Neuron (in vitro differentiated cells): ENCODE measurements around the gene SIK2.
"Not testable (repeated sequence)": the region's sequence is repeated elsewhere in the genome, so short reads cannot be mapped to it uniquely, and the experiment has no call there.

Source experiments
- H2AFZ ChIP-seq: one replicate; pipeline ENCODE4 v1.6.1; 2013; ENCODE audit warnings: low read depth, mild to moderate bottlenecking, inconsistent platforms, low read length, moderate library complexity
- H3K27me3 ChIP-seq: one replicate; pipeline ENCODE4 v1.6.1; 2013; ENCODE audit warnings: low read length; ENCODE audit not compliant: insufficient read depth
- H3K36me3 ChIP-seq: one replicate; pipeline ENCODE4 v1.6.1; 2013; ENCODE audit warnings: low read length; ENCODE audit not compliant: insufficient read depth
- H3K4me1 ChIP-seq: one replicate; pipeline ENCODE4 v1.6.1; 2013; ENCODE audit warnings: low read length; ENCODE audit not compliant: insufficient read depth
- H3K4me3 ChIP-seq: 2 replicates; pipeline ENCODE4 v1.5.1; 2013; ENCODE audit warnings: mild to moderate bottlenecking, low read length, moderate library complexity
- H3K9me3 ChIP-seq: one replicate; pipeline ENCODE4 v1.6.1; 2013; ENCODE audit warnings: low read length

The SIK2 gene

DNA sequence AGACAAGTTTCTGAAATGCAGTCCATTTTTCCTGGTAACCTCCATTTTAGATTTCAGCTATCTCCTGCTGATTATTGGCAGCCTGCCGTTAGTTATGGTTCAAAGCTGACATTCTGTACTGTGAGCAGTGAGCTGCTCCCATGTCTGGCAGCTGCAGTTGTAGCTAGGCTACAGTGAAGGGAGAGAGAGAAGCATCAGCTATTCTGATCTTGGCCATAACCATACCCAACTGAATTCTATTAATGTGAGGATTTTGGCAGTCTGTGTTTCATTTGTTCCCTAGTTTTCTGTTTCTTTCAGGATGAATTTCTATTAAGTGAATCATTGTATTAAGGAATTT lies 33.4 kb downstream of the SIK2 start:
- no peaks in the 10 kb centered on the region for H3K27me3 ChIP-seq
- no peak overlapping the region for H3K4me3 ChIP-seq
- H3K9me3 ChIP-seq: no peaks in the 10 kb centered on the region
- H2AFZ ChIP-seq: no peak overlapping the region
- peaks cover 41% of the 10 kb centered on the region for H3K4me1 ChIP-seq
- H3K36me3 ChIP-seq: peaks cover 6% of the 10 kb centered on the region

- Histone ChIP-seq H3K9me3 (no peaks in the 10 kb centered on the region), H3K4me3 (no peak overlapping the region), H3K27me3 (no peaks in the 10 kb centered on the region), H3K4me1 (peaks cover 40% of the 10 kb centered on the region), H2AFZ (no peak overlapping the region), H3K36me3 (peaks cover 6% of the 10 kb centered on the region)
These were observed 35.6 kb downstream of the SIK2 start for GRCh38 chr11:111637885-111638284.

DNA sequence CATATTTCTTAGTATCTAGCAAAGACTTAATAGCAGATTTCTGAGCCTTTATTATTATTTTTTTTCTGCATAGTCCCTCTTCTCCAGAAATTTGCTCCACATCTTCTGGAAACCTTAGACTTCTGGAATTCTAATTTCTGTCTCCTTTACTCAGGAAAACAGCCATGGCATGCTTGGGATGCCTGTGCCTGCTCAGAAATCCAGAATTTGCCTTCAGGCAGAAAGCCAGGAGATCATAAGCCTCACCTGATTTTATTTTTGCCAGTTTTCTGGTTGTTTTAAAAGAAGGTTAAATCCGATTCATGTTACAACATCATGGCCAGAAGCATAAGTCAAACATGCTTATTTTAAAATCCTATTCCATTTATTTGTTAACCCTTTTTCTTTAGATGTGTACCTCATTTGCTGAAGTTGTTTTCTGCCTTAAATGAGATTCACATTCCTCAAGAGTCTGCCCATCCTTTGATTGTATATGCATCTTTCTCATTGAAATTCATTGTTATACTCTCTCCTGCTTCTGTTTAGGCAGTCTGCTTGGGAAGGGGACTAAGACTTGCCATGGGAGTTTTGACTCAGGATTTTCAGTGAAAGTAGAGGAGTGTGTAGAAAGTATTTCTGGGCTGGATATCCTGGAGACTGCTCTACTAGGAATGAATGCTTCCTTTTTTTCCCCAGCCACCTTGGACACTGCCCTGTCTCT lies 37.1 kb downstream of the SIK2 start:
- no peaks in the 10 kb centered on the region for H3K27me3 ChIP-seq
- no peak overlapping the region for H3K4me3 ChIP-seq
- peaks cover 40% of the 10 kb centered on the region for H3K4me1 ChIP-seq
- H3K36me3 ChIP-seq: no peaks in the 10 kb centered on the region
- H3K9me3 ChIP-seq: no peaks in the 10 kb centered on the region
- no peak overlapping the region for H2AFZ ChIP-seq

- peaks cover 30% of the 10 kb centered on the region for H3K4me1 ChIP-seq
- no peaks in the 10 kb centered on the region for H3K9me3 ChIP-seq
- no peak overlapping the region for H3K4me3 ChIP-seq
- no peak overlapping the region for H2AFZ ChIP-seq
- H3K27me3 ChIP-seq: no peaks in the 10 kb centered on the region
- H3K36me3 ChIP-seq: no peaks in the 10 kb centered on the region
These were observed 39.2 kb downstream of the SIK2 start for GRCh38 chr11:111641339-111642015.

GRCh38 chr11:111642542-111642941 lies 40.3 kb downstream of the SIK2 start:
- Histone ChIP-seq H3K36me3 (no peaks in the 10 kb centered on the region), H3K27me3 (no peaks in the 10 kb centered on the region)

GRCh38 chr11:111644922-111645321 lies 42.7 kb downstream of the SIK2 start:
- H3K36me3 ChIP-seq: no peaks in the 10 kb centered on the region
- H3K4me1 ChIP-seq: peaks cover 11% of the 10 kb centered on the region
- no peak overlapping the region for H3K4me3 ChIP-seq
- H2AFZ ChIP-seq: no peak overlapping the region
- peaks cover 2% of the 10 kb centered on the region for H3K9me3 ChIP-seq
- H3K27me3 ChIP-seq: no peaks in the 10 kb centered on the region

More at GRCh38 chr11:111642542-111642941, 40.3 kb downstream of the SIK2 start:
- Histone ChIP-seq H3K4me1 (peaks cover 27% of the 10 kb centered on the region), H3K9me3 (no peaks in the 10 kb centered on the region), H2AFZ (no peak overlapping the region), H3K4me3 (no peak overlapping the region)

DNA sequence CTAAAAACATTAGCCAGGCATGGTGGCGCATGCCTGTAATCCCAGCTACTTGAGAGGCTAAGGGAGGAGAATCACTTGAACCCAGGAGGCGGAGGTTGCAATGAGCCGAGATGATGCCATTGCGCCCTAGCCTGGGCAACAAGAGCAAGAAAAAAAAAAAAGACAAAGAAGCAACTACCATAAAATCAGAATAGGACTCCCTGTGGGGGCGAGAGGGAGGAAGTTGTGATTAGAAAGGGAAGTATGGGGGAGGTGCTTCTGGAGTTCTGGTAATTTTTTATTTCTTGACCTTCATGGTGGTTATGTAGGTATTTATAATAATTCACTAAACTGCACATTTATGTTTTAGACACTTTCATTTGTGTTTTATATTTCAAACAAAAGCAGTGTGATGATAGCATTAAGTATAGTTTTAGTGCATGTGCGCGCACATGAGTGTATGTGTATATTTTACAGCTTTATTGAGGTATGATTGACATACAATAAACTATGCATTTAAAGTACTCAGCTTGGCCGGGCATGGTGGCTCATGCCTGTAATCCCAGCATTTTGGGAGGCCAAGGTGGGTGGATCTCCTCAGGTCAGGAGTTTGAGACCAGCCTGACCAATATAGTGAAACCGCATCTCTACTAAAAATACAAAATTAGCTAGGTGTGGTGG lies 43.5 kb downstream of the SIK2 start:
- Histone ChIP-seq H2AFZ (no peak overlapping the region), H3K4me3 (no peak overlapping the region), H3K27me3 (no peaks in the 10 kb centered on the region), H3K4me1 (peaks cover 9% of the 10 kb centered on the region), H3K36me3 (no peaks in the 10 kb centered on the region), H3K9me3 (peaks cover 2% of the 10 kb centered on the region)

DNA sequence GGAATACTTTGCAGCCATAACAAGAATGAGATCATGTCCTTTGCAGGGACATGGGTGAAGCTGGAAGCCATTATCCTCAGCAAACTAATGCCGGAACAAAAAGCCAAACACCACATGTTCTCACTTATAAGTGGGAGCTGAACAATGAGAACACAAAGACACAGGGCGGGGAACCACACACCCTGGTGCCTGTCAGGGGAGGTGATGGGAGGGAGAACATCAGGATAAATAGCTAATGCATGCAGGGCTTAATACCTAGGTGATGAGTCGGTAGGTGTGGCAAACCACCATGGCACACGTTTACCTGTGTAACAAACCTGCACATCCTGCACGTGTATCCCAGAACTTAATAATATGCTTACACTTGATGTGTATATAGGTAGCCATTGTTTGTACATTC lies 49.1 kb downstream of the SIK2 start:
- H3K36me3 ChIP-seq: peaks cover 14% of the 10 kb centered on the region
- not testable (repeated sequence) for H3K9me3 ChIP-seq, H3K4me1 ChIP-seq, H2AFZ ChIP-seq, H3K4me3 ChIP-seq, H3K27me3 ChIP-seq

- Histone ChIP-seq H2AFZ (no peak overlapping the region), H3K27me3 (no peaks in the 10 kb centered on the region), H3K36me3 (peaks cover 14% of the 10 kb centered on the region), H3K4me1 (no peaks in the 10 kb centered on the region), H3K4me3 (no peak overlapping the region), H3K9me3 (peaks cover 2% of the 10 kb centered on the region)
These were observed 49.9 kb downstream of the SIK2 start for GRCh38 chr11:111652184-111652583.

DNA sequence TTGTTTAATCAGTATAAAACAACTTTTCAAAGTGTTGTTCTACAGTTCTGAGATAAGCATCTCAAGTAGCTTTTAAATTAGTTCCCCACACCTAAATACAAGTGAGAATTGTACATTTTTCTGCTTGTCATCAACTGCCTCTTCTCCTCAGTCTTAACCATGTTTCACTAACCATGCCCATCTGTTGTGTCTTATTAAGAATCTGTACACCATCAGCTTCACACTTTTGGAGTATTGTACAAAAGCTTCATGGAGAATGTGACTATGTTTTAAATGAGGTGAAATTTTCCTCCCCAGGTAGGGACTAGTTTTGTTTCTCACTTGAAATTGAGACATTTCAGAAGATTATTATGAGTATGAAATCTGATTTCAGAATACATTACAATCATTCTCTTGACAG lies 52.4 kb downstream of the SIK2 start:
- no peak overlapping the region for H2AFZ ChIP-seq
- no peak overlapping the region for H3K4me3 ChIP-seq

DNA sequence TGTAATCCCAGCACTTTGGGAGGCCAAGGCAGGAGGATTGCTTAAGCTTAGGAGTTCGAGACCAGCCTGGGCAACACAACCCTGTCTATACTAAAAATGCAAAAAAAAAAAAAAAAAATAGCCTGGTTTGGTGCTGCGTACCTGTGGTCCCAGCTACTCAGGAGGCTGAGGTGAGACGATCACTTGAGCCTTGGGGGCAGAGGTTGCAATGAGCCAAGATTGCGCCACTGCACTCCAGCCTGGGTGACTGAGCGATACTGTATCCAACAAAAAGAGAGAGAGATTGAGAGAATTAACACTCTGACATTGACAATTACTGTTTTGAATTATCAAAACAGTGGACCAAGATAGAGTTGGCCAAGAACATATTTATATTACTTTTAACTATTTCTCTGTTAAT lies 53.7 kb downstream of the SIK2 start:
- no peaks in the 10 kb centered on the region for H3K9me3 ChIP-seq

More for the DNA sequence above, 52.4 kb downstream of the SIK2 start:
- no peaks in the 10 kb centered on the region for H3K27me3 ChIP-seq
- H3K36me3 ChIP-seq: peaks cover 14% of the 10 kb centered on the region
- H3K9me3 ChIP-seq: no peaks in the 10 kb centered on the region
- peaks cover 9% of the 10 kb centered on the region for H3K4me1 ChIP-seq

DNA sequence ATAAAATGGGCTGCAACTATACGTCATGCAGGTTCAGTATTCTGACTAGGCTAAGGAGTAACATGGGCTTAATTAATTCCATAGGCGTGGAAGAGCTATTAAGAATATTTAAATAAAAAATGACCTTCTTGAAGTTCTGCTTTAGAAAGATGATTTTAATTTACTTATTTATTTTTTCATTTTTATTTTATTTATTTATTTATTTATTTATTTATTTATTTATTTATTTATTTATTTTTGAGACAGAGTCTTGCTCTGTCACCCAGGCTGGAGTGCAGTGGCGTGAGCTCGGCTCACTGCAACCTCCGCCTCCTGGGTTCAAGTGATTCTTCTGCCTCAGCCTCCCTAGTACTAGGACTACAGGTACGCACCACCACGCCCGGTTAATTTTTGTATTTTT lies 55.7 kb downstream of the SIK2 start:
- Histone ChIP-seq H3K36me3 (peaks cover 16% of the 10 kb centered on the region), H3K4me1 (peaks cover 10% of the 10 kb centered on the region)
- H2AFZ ChIP-seq, H3K4me3 ChIP-seq, H3K27me3 ChIP-seq, H3K9me3 ChIP-seq: not testable (repeated sequence)

More for the DNA sequence above, 53.7 kb downstream of the SIK2 start:
- no peaks in the 10 kb centered on the region for H3K27me3 ChIP-seq
- H2AFZ ChIP-seq: no peak overlapping the region
- H3K4me3 ChIP-seq: no peak overlapping the region
- peaks cover 16% of the 10 kb centered on the region for H3K36me3 ChIP-seq
- H3K4me1 ChIP-seq: peaks cover 10% of the 10 kb centered on the region

DNA sequence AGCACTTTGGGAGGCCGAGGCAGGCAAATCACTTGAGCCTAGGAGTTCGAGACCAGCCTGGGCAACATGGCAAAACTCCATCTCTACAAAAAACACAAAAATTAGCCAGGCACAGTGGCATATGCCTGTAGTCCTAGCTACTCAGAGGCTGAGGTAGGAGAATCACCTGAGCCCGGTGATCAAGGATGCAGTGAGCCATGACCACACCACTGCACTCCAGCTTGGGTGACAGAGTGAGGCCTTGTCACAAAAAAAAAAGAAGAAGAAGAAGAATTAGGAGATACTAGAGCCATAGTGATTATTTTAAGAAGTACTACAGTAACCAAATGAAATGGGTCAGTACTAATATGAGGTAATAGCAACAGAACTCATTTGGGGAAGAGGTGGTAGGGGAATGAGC lies 56.2 kb downstream of the SIK2 start:
- Histone ChIP-seq H3K4me1 (peaks cover 10% of the 10 kb centered on the region), H3K36me3 (peaks cover 11% of the 10 kb centered on the region)
- H3K9me3 ChIP-seq, H2AFZ ChIP-seq, H3K27me3 ChIP-seq, H3K4me3 ChIP-seq: not testable (repeated sequence)
